ENCODE results near the gene CCDC112. TPM values are rescaled to one million over a fixed set of nuclear protein-coding genes. Genes with fewer than 3 reads are reported as not detected.

Gene CCDC112
- total RNA-seq, 1 experiment from 2014 or later = 4.3 TPM

DNA sequence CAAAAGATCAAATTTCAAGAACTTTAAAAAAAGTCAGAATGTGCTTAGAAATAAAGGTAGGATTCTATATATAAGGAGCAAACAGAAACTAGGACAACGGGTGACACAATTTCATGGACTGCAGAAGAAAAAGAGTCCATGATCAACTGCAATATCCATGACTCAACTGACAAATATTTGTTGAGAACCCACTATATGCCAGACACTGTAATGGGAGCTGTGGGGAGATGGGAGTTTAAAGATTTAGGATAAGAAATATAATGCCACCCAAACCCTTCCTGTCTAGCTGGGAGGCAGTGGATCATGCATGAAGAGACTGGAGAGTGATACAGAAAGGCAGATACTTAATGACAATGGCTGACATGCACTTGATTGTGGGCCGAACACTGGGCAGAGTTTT is 27.6 kb upstream of the CCDC112 start:
- Histone ChIP-seq H2AFZ (no peak overlapping the region), H3K4me1 (replicated peaks; ENCODE audit: insufficient read depth) (0 out of 2 replicates have a peak, but pooled peaks cover 5% of the 10 kb centered on the region), H3K79me2 (ENCODE audit: low read depth) (no peaks in the 10 kb centered on the region), H3K27me3 (ENCODE audit: insufficient read depth, low read depth) (no peaks in the 10 kb centered on the region), H3F3A (ENCODE audit: insufficient read depth, low read depth) (no peaks in the 10 kb centered on the region), H3K4me3 (no peak overlapping the region), H3K9me3 (ENCODE audit: insufficient read depth, low read depth) (no peaks in the 10 kb centered on the region; the same call in 1 of the 2 replicates), H3K36me3 (ENCODE audit: low read depth) (no peaks in the 10 kb centered on the region), H4K20me1 (ENCODE audit: insufficient read depth) (no peaks in the 10 kb centered on the region), H3K4me2 (no peak overlapping the region), H3K9me2 (ENCODE audit: insufficient read depth) (no peaks in the 10 kb centered on the region), H3K27ac (no peak overlapping the region)
- no peak for TF ChIP-seq EZH2 (IDR thresholded peaks at IDR 0.05; ENCODE audit: low read depth)
- TF ChIP-seq, protein P1, sequence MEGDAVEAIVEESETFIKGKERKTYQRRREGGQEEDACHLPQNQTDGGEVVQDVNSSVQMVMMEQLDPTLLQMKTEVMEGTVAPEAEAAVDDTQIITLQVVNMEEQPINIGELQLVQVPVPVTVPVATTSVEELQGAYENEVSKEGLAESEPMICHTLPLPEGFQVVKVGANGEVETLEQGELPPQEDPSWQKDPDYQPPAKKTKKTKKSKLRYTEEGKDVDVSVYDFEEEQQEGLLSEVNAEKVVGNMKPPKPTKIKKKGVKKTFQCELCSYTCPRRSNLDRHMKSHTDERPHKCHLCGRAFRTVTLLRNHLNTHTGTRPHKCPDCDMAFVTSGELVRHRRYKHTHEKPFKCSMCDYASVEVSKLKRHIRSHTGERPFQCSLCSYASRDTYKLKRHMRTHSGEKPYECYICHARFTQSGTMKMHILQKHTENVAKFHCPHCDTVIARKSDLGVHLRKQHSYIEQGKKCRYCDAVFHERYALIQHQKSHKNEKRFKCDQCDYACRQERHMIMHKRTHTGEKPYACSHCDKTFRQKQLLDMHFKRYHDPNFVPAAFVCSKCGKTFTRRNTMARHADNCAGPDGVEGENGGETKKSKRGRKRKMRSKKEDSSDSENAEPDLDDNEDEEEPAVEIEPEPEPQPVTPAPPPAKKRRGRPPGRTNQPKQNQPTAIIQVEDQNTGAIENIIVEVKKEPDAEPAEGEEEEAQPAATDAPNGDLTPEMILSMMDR (conservative IDR thresholded peaks at IDR 0.05) = no peak
- ChIA-PET POLR2A (ENCODE audit: unreplicated experiment) (no interaction called here), CTCF (no interaction called here)
- DNase-seq = no peak
- no TSS peak for BruUV-seq (replicated peaks)
- intact Hi-C loops (cut with micrococcal nuclease; ENCODE audit: unreplicated experiment) = loop anchor here (5.0 kb wide), 1 partner anchor 43 kb away; no protein-coding TSS in a partner anchor

DNA sequence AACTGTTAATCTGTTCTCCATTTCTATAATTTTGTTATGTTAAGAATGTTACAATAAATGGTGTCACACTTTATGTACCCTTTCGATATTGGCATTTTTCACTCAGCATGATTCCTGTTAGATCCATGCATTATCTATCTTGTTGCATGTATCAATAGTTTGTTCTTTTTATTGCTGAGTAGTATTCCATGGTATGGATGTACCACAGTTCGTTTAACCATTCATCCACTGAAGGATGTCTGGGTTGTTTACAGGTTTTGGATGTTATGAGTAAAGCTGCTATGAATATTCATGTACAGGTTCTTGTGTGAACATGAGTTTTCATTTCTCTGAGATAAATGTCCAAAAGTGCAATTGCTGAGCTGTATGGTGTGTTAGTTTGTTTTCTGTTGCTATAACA is 26.3 kb upstream of the CCDC112 start:
- POLR2A ChIA-PET (ENCODE audit: unreplicated experiment) = no interaction called here

DNA sequence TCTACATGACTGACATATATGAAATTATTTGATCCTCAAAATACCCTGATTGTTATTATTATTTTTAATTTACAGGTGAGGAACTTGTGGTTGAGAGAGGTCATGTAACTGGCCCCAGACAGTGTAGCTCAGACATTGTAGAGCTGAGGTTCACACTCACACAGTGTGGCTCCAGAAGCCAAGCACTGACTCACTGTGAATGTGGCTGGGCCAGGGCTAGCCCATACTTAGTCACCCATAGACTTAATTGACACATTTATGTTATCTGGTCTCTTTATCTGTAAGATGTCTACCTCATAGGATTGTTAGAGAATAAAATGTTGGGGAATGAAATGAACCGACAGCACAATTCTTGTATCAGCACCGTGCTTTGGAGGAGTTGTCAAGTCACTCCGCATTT is 24.9 kb upstream of the CCDC112 start:
- Histone ChIP-seq H3K9me2 (ENCODE audit: insufficient read depth) (no peaks in the 10 kb centered on the region), H3K4me2 (no peak overlapping the region), H2AFZ (no peak overlapping the region), H3K9me3 (ENCODE audit: insufficient read depth, low read depth) (no peaks in the 10 kb centered on the region; the same call in 1 of the 2 replicates), H4K20me1 (ENCODE audit: insufficient read depth) (no peaks in the 10 kb centered on the region), H3K4me1 (replicated peaks; ENCODE audit: insufficient read depth) (0 out of 2 replicates have a peak, but pooled peaks cover 5% of the 10 kb centered on the region), H3K36me3 (ENCODE audit: low read depth) (no peaks in the 10 kb centered on the region), H3K4me3 (no peak overlapping the region), H3K79me2 (ENCODE audit: low read depth) (no peaks in the 10 kb centered on the region), H3F3A (ENCODE audit: insufficient read depth, low read depth) (no peaks in the 10 kb centered on the region), H3K27ac (no peak overlapping the region), H3K27me3 (ENCODE audit: insufficient read depth, low read depth) (no peaks in the 10 kb centered on the region)
- TF ChIP-seq, protein P1 (conservative IDR thresholded peaks at IDR 0.05) = no peak
- no peak for TF ChIP-seq EZH2 (IDR thresholded peaks at IDR 0.05; ENCODE audit: low read depth)
- DNase-seq = peak; percentile 11 to 37
- ChIA-PET CTCF (no interaction called here), POLR2A (ENCODE audit: unreplicated experiment) (no interaction called here)
- no TSS peak for BruUV-seq (replicated peaks)
- intact Hi-C loops (cut with micrococcal nuclease; ENCODE audit: unreplicated experiment) = loop anchor here (5.0 kb wide), 1 partner anchor 46 kb away; no protein-coding TSS in a partner anchor

More for the DNA sequence above, 26.3 kb upstream of the CCDC112 start:
- Histone ChIP-seq H4K20me1 (ENCODE audit: insufficient read depth) (no peaks in the 10 kb centered on the region), H3K9me3 (ENCODE audit: insufficient read depth, low read depth) (no peaks in the 10 kb centered on the region; the same call in 1 of the 2 replicates), H2AFZ (no peak overlapping the region), H3K36me3 (ENCODE audit: low read depth) (no peaks in the 10 kb centered on the region), H3F3A (ENCODE audit: insufficient read depth, low read depth) (no peaks in the 10 kb centered on the region), H3K9me2 (ENCODE audit: insufficient read depth) (no peaks in the 10 kb centered on the region), H3K79me2 (ENCODE audit: low read depth) (no peaks in the 10 kb centered on the region), H3K4me1 (replicated peaks; ENCODE audit: insufficient read depth) (0 out of 2 replicates have a peak, but pooled peaks cover 5% of the 10 kb centered on the region), H3K27ac (no peak overlapping the region), H3K4me2 (no peak overlapping the region), H3K27me3 (ENCODE audit: insufficient read depth, low read depth) (no peaks in the 10 kb centered on the region), H3K4me3 (no peak overlapping the region)
- BruUV-seq (replicated peaks) = no TSS peak
- intact Hi-C loops (cut with micrococcal nuclease; ENCODE audit: unreplicated experiment) = loop anchor here (5.0 kb wide), 1 partner anchor 45 kb away; no protein-coding TSS in a partner anchor
- DNase-seq = no peak
- TF ChIP-seq EZH2 (IDR thresholded peaks at IDR 0.05; ENCODE audit: low read depth) = no peak
- TF ChIP-seq, protein P1 (conservative IDR thresholded peaks at IDR 0.05) = no peak
- CTCF ChIA-PET = interaction anchor here (0.6 to 0.9 kb wide), 2 partner anchors 221 to 252 kb away, joined by 7 to 13 read pairs; no protein-coding TSS in a partner anchor

Measured in PC-9 (cell line).